Kidney tubule cell (primary cell): ENCODE results near the gene TTC17.
"Not testable (repeated sequence)": the region's sequence is repeated elsewhere in the genome, so short reads cannot be mapped to it uniquely, and the experiment has no call there.

Source experiments
- DNase-seq: peaks from one replicate; pipeline ENCODE4 v3.0.0-alpha.2; 2018; ENCODE audit warnings: low spot score

TTC17 gene

DNA sequence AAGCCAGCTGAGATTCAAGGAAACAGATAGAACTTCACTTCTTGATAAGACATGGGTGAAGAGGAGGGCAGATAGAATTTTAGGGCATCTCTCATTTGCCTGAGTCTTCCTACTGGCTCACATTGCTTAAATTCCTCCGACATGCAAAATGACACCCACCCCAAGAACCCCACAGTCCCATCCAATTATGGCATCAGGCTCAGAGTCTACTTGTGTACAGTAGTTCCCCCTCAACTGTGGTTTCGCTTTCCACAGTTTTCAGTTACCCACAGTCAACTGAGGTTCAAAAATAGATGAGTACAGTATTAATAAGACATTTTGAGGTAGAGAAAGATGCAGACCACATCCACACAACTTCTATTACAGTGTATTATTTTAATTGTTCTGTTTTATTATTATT lies 99.8 kb downstream of the TTC17 start:
- DNase-seq = no peak

DNA sequence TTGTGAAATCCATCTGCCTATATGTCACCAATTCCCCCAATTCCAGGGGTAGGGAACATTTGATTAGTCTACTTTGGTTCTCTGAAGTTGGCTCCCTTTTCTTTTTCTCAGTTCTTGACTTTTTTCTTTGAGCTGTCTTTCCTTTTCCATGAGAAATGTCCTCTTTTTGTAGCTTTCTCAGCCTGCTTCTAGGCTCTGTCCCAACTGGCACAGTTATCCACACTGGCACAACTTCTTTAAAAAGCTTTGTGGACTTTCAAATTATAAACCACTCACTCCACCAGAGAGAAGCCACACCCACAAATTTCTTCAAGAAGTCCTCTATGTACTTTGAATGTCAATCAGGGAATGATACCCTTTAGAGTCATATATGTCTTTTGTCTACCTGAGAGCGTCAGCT lies 100.5 kb downstream of the TTC17 start:
- no peak for DNase-seq

DNA sequence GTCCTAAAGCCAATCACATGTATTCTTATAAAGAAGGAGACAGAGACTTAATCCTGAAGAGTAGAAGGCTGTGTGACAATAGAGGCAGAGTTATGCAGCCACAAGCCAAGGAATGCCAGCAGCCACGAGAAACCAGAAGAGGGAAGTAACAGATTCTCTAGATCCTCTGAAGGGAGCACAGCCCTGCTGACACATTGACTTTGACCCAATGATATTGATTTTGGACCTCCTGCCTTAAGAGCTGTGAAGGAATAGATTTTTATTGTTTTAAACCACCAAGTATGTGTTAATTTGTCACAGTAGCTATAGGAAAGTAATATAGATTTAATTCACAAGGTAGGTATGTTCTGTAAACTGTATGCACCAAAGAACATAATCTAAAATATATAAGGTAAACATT lies 103.6 kb downstream of the TTC17 start:
- no peak for DNase-seq

DNA sequence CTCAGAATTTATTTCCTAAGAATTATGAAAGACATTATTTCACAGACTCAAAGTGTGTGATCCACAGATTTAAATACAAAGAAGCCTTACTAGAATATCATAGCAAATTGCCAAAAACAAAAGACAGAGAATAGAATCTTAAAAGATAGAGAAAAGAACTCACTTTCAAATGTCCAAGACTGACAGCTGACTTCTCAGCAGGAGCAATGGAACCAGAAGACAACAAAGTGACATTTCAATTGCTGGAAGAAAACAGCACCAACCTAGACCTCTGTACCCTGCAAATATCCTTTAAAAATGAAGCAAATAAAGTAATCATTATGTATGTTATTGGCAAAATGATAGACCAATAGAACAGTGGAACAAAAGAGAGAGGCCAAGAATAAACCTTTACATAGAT lies 109.2 kb downstream of the TTC17 start:
- DNase-seq = no peak

DNA sequence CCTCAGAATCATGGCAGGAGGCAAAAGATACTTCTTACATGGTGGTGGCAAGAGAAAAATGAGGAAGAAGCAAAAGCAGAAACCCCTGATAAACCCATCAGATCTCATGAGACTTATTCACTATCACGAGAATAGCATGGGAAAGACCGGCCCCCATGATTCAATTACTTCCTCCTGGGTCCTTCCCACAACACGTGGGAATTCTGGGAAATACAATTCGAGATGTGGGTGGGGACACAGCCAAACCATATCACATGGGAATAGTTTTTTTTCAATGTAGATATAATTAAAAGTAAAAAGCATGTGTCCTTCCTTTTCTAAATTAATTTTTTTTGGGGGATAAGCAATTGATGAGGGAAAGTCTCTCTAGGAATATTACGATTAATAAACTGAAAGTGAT lies 118.8 kb downstream of the TTC17 start:
- DNase-seq = not testable (repeated sequence)

DNA sequence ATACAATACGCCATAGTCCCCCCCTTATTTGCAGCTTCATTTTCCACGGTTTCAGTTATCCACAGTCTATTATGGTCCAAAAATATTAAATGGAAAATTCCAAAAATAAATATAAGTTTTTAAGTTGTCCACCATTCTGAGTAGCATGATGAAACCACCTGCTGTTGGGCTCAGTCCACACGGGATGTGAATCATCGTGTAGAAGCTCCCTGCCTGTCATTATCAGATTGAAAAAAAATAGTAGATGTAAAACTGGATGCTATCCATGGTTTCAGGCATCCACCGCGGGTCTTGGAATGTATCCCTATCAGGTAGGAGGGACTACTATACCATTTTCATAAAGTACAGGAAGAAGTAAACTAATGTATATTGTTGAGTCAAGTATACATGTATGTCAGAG lies 127.4 kb downstream of the TTC17 start:
- DNase-seq = no peak

DNA sequence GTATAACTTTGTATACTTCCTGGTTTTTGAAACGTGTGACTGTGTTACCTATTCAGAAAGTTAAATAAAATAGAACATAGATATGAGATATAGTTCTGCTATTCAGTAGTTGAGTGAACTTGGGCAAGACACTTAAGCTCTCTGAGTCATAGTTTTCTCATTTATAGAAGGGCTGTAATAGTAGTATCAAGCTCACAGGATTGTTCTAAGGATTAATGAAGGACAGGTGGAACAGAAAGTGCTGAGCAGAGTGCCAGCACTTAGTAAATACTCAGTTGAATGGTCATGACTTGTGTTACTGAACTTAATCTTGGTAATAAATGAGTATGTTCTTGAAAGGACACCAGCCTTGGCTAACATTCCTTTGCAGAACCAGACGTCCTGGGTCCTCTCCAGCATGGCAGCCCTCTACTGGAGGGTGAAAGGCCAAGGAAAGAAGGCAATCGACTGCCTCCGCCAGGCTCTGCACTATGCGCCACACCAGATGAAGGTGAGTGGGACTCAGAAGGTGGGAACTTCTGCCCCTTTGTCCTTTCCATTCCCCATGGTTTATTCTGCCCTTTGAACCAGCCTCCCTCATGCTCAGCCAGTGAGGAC lies 131.2 kb downstream of the TTC17 start:
- DNase-seq = no peak

DNA sequence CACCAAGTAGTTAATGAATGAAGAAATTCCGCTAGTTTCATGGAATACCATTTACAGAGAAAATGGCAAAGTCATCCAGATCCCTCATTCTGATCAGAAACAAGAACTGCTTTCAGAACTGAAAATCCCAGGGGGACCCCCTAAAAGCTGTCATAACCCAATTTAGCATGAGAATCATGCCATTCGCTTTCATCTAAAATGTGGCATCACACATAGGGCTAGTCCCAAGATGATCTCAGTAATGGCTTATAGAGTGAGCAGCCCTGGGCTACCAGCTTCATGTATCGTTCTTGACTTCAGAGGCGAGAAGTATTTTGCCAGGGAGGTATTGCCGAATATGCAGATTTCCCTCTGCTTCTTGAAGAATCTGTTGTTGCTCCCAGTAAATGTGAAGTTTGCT lies 134.0 kb downstream of the TTC17 start:
- DNase-seq = no peak

DNA sequence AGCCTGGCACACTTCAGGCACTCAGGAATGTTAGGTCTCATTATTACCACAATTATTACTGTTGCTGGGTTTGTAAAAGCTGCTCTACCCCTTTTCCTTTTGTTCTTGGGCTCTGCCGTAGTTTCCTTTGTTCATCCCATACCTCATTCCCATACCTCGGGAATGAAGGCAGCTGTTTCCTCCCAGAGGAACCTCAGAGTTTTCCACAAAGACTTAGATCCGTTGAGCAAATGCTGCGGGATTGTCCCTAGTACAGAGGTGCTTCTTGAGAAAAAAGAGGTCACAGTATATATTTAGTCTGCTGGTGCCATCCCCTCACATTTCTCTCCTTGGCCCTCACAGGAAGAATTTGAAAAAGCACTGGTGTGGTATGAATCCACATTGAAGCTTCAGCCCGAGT lies 134.7 kb downstream of the TTC17 start:
- DNase-seq = no peak

DNA sequence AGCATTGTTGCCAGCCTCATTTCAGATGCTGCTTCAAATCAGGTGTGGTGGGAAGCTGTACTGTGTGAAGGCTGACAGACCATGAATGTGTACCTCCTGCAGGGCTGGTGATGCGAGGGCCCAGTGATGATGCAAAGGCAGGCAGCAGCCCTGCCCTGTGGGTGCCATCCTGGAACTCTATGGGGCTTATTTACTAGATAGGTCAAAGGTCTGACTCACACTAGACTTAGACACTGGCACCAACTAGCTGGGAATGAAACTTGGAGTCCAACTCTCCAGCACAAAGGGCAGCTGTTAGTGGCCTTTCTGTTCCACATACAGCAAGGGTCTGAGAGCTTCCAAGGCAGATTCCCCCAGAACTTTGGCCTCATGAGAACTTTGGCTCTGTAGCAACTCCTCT lies 138.4 kb downstream of the TTC17 start:
- peak; percentile 37 for DNase-seq

DNA sequence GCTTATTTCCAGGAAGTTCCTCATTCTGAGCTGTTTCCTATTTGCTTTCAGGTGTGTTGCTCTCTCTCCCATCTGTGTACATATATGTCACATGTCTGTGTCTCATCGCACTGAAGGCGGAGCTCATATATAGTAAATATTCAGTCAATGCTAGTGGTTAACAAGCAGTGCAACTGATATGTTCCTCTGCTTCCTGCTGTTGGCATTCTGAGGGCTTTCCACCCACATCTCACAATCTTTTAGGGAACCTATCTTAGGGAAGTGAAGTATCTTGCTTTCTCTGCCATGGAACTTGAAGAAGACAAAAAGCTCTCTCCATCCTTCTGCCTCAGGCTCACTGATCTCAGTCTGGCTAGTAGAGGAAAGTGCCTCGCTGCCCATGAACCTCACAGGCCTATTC lies 139.8 kb downstream of the TTC17 start:
- DNase-seq = no peak

DNA sequence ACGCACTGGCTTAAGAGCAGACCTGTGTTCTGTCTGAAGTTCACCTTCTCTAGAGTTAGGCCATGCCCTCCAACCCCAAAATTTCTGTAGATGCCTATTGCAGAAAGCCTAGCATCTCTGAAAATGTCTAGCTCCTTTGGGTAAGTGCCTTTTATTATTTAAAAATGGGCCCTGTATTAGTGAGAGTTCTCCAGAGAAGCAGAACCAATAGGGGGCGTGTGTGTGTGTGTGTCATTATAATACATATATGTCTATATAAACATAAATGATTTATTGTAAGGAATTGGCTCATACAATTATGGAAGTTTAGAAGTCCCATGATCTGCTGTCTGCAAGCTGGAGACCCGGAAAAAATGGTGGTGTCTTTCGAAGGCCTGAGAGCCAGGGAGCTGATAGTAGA lies 144.7 kb downstream of the TTC17 start:
- no peak for DNase-seq

DNA sequence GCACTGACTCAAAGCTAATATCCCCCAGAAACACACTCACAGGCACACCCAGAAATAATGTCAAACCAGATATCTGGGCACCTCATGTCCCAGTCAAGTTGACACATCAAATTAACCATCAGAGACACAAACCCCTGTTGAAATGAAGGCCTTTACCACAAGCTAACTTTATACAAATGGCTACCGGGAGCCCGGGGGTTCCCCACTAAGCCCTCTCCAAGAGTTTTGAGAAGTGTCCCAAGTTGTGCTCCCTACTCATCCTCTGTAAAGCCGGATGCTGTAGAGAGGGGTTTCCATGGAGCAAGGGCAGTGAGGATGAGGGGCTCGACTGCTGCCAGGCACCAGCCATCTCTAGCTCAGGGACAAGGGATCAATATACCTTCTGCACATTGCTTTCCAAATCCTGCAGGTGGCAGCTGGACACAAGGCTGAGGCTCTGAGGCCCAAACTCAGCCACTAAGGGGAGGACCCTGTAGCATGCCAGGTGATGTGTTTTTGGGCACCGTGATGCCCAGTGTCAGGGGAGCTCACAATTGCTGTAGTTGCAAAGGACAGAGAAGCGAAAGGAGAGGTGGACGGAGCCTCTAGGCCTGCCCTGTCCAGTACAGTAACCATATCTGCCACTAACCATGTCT lies 145.7 kb downstream of the TTC17 start:
- DNase-seq = peak; percentile 51

DNA sequence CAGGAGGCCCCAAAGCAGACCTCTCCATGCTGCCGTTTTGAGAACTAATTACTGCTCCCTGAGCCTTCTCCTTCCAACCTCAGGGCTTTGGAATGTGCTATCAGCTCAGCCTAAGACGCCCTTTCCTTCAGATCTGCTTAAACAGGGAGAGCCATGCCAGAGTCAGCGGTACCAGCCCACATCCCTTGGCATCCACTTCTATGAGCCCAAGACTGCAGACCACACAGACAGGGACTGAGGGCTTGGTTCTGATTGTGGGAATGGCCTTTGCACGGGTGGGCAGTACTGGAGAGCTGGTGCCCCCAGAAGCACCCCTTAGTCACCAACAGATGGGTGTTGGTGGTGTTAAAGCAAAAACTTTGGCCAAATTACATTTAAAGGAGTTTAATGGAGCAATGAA lies 146.5 kb downstream of the TTC17 start:
- no peak for DNase-seq

DNA sequence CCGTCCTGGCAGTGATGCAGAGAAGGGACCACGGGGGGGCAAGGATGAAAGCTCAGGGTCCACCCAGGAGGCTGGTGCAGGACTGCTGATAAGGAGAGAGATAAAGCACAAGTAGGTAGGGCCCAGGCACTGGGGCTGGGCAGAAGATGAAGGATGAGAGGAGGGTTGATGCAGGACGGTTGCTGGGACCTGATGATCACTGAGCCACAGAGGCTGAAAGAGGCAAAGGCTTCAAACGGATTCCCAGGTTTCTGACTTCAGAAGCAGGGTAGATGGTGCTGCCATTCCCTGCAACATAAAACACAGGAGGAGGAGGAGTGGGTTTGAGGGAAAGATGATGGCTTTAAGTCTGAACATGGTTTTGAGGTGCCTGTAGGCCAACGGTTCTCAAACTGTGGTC lies 148.5 kb downstream of the TTC17 start:
- no peak for DNase-seq

DNA sequence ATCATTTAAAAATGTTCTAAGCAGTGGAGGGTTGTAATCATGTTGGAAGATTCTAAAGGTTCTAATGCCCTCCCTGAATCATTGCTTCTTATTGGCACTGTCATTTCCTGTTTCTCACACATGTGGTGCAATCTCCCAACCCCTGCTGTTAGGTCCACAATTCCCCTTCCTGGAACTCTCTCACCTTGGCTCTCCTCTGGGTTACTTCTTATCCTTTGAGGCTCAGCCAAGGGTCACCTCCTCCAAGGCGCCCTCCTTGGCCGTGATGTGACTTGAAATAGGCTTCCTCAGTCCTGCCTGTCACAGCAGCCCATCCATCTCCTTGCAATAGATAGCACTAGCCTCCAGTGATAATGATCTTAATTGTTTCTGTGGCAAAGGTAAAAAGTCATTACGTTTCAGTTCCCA lies 149.8 kb downstream of the TTC17 start:
- DNase-seq = peak; percentile 70

DNA sequence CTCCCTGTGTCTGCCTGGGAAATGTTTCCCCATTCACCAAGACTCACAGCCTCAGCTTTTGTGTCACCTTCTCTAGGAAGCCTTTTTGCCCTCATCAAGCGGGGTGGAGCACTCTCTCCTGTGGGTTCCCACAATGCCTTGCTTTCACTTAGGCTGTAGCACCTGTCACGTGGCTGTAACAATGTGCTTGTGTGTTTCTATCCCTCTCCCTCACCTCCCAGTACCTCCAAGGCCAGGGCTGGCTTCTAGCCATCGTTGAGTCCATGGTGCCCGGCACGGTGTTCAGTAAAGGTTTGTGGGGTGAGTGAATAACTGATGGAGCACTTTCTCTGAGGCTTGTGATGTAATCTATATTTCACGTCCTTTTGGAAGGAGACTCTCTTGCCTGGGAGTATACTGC lies 153.2 kb downstream of the TTC17 start:
- DNase-seq = no peak

DNA sequence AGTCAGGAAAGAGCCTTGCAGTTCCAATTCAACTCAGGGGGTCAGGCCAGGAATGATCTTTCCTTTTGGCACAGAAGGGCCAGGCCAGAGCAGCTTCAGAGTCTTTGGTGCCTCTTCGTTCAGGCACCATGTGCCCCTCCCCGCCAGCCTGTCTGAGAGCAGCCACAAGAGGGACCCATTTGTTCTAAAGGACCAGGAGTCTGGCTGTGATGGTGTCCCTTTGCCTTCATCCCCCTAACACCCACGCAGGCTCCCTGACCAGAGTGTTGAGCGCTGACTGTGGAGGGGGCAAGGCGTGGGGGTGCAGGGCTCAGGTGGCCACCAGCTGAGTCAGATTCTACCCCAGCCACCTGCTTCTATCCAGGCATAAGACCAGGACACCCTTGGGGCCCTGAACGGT lies 156.4 kb downstream of the TTC17 start:
- DNase-seq = no peak

DNA sequence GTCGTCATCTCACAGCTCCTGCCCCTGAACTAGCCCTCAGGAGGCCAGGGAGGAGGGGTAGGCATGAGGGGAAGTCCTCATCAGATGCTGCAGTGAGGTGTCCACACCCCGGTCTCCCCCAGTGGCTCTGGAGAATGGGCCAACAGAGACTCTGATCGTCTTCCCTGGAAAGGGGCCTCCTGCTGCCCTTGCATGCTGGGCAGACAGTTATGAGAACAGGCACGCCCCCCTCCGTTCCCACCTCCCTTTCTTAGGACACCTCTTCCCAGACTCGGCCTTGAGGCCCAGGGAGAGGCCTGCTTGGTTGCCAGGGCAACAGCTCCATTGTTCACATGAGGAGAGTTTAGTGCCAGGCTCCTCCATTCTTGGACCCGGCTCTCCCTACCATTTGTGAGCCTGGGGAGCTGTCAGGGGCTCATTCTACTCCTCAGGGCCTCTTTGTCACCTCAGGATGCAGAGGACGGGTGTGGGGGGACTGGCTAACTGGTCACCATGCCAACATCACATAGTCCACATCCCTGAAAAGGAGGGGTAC lies 157.7 kb downstream of the TTC17 start:
- DNase-seq = no peak

DNA sequence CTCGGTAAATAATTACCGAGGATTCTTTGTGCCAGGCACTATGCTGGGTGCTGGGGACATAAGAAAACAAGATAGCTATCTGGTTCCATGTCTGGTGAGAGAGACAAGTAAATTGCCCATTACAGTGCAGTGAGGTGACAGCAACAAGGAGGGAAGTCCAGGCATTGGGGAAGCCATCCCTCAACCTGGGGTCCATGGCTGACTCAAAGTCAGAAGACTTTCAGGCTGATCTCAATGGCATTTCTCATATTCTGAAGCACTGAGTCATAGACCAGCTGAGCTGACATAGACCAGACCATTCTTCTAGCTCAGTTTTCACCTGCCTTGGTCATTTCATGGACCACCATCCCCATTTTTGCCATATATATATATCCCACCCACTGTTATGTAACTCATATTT lies 158.8 kb downstream of the TTC17 start:
- DNase-seq = peak; percentile 79

DNA sequence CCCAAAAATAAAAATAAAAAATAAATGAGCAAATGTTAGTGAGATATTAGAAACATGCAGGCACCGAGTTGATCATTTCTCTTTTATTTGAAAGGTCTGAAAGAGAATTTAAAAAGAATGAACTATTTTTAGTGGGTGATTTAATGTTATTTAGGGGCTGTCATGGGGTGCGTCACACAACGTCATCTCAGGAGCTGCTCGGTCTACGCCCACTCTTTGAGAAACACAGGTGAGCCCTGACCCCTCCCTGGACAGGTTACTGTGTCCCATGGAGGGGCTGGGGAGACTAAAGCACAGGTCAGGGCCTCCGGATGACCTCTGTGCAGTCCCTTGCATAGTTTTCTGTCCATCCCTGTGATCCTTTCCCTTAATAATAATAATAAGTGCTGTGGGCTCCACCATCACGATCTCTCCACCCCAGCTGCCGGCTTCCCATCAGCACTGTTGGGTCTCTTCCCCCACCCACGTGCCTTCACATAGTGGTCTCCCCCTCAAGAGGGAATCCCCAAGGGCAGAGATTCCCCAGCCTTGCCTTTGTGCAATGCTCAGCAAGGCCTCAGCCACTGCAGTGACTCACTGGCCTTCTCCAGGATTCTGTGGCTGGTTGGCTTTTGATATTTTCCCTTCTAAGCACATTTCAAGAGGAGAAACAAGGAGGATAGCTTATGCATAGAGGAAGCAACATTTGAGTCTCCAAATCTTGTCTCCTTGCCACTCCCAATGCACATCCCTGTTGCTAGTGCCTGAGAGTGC lies 159.9 kb downstream of the TTC17 start:
- peak; percentile 64 for DNase-seq

DNA sequence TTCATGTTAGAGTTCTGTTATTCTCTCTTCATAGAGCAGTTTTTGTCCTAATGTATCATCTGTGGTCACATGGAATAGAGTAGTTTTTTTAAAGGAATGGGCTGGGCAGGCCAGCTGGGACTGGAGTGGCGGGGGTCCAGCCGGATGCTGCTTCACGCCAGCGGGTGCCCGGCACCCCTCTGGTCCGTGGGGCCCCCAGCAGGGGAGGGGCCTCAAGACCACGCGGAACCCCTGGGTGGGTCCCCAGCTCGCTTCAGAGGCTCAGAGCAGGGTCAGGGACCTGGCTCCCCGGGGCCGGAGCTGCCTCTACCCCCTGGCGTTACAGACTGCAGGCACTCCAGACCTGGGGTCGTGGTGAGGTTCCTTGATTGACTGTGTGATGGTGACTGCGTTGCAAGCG lies 162.8 kb downstream of the TTC17 start:
- DNase-seq = no peak

DNA sequence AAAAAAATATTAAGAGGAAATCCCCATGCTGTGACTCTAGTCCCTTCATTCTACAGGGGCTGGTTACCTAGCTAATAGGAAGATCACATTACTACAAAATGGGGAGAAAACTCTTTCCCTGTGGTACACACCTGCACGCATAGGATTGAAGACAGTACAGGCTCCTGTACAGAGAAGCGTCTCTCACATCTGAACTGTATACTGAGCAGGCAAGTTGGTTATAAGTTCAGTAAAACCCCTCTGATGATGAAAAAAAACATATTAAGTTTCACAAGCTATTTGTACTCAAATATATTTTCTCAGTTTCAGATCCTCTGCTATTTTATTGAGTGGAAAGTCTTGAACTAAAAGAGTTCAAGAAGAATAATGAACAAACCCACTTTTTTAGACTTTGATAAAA lies 164.9 kb downstream of the TTC17 start:
- DNase-seq = no peak
